ENCODE measurements around the gene ZCCHC10.

The ZCCHC10 gene

DNA sequence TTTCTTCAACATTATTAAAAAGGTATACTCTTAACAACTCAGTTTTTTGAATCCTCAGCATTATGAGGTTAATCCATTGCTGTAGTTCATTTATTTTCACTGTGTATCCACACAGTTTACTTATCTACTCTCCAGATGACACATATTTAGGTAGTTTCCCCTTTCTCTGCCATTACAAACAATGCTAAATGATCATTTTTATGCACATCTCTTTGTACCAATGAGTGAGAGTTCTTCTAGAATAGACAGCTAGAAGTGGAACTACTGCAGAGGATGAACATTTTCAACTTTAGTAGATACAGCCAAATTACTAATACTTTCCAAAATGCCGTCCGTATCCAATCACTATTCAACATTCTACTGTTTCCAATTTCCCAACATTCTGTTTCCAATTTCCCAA, 74.5 kb downstream of the ZCCHC10 start:
- no peak overlapping the region for H3K4me3 Mint-ChIP-seq
- ATAC-seq (replicated peaks) (peak; percentile 45 to 53), DNase-seq (no peak)
- H3K9me3 Mint-ChIP-seq, result no peaks in the 10 kb centered on the region
- H3K4me1 Mint-ChIP-seq, result peaks cover 36 to 58% of the 10 kb centered on the region in 2 donors
- H3K27ac Mint-ChIP-seq, result no peak overlapping the region
- H3K27me3 Mint-ChIP-seq, result no peaks in the 10 kb centered on the region
- peaks cover 22 to 37% of the 10 kb centered on the region in 2 donors for H3K36me3 Mint-ChIP-seq

GRCh38 chr5:132949136-132949535, 77.2 kb downstream of the ZCCHC10 start:
- ATAC-seq (replicated peaks), result no peak
- Mint-ChIP-seq H3K36me3 (peaks cover 15 to 33% of the 10 kb centered on the region in 2 donors), H3K27me3 (no peaks in the 10 kb centered on the region), H3K9me3 (no peaks in the 10 kb centered on the region), H3K4me1 (peaks cover 30 to 48% of the 10 kb centered on the region in 2 donors), H3K27ac (no peak overlapping the region), H3K4me3 (no peak overlapping the region)
- no peak for DNase-seq

- H3K4me3 Mint-ChIP-seq, result no peak overlapping the region
- H3K4me1 Mint-ChIP-seq, result peaks cover 21 to 39% of the 10 kb centered on the region in 2 donors
- H3K27ac Mint-ChIP-seq, result peak overlapping the region; percentile 73
- ATAC-seq (replicated peaks) (no peak), DNase-seq (no peak)
- H3K9me3 Mint-ChIP-seq, result no peaks in the 10 kb centered on the region
- no peaks in the 10 kb centered on the region for H3K27me3 Mint-ChIP-seq
- peaks cover 12 to 25% of the 10 kb centered on the region in 2 donors for H3K36me3 Mint-ChIP-seq
Observed at GRCh38 chr5:132947671-132948070, 78.7 kb downstream of the ZCCHC10 start.

Measured in stimulated activated naive B cell treated with anti-CD40 and anti-IgM and Interleukin-4, amounts not matched to agents 10 μg/mL and 1 μg/mL and 100 μg/mL, for 72 hours (primary cell).